Erythroblast (primary cell): Measurements from ENCODE around the gene PRMT3.

Experiments used
- GATA1 ChIP-seq: IDR thresholded peaks from 2 replicates; pipeline ENCODE4 v1.6.1; 2011; ENCODE audit warnings: low read depth, mild to moderate bottlenecking, control low read depth, low read length, moderate library complexity
- POLR2A ChIP-seq: IDR thresholded peaks from 2 replicates; pipeline ENCODE4 v1.6.1; 2011; ENCODE audit warnings: mild to moderate bottlenecking, low read length

DNA sequence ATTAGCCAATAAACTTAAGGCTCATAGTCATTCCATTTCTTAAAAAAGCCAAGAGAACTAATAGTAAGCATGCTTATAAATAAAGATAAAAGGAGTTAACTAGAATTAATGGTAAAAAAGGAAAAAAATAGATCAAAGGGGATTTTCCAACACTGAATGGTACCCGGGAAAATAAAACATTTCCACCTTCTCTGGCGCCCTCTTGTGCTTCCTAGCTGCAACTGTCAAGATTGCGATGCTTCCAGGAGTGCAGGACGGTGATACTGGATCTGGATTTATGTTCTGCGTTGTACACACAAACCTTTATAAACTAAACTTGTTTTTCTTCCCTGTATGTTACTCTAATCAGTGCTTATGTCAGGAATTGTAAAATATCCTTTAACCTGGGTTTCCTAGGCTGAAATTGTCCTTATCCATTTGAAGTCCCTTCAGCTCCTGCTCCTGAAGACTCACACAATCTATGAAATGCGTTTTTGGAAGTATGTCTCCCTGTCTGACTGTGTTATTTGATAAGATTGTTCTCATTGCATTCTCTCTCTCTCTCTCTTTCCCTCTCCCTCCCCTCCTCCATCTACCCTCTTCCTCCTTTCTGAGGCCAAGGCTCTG is 33.6 kb upstream of the PRMT3 start:
- TF ChIP-seq POLR2A, result no peak
- no peak for TF ChIP-seq GATA1
